Trophoblast cell (in vitro differentiated cells and primary cell): ENCODE data around the gene PRKN.

Experiments
- DNase-seq, 2 donors: peaks; one replicate each; pipeline ENCODE4 v3.0.0-alpha.2; 2016
- H2AFZ ChIP-seq: 2 replicates; pipeline ENCODE4 v1.6.1; 2013; ENCODE audit warnings: low read length, moderate library complexity, mild to moderate bottlenecking; ENCODE audit not compliant: insufficient read depth, poor library complexity
- H2AK5ac ChIP-seq: 2 replicates; pipeline ENCODE4 v1.6.1; 2013; ENCODE audit warnings: mild to moderate bottlenecking, low read length
- H2BK120ac ChIP-seq: 2 replicates; pipeline ENCODE4 v1.6.1; 2013; ENCODE audit warnings: low read length, mild to moderate bottlenecking, moderate library complexity; ENCODE audit not compliant: insufficient read depth, poor library complexity
- H2BK12ac ChIP-seq: 2 replicates; pipeline ENCODE4 v1.6.1; 2013; ENCODE audit warnings: mild to moderate bottlenecking, low read length, moderate library complexity
- H2BK5ac ChIP-seq: 2 replicates; pipeline ENCODE4 v1.6.1; 2013; ENCODE audit warnings: low read length, low read depth, moderate library complexity, mild to moderate bottlenecking; ENCODE audit not compliant: poor library complexity
- H3K14ac ChIP-seq: 2 replicates; pipeline ENCODE4 v1.6.1; 2013; ENCODE audit warnings: mild to moderate bottlenecking, low read length
- H3K18ac ChIP-seq: 2 replicates; pipeline ENCODE4 v1.6.1; 2013; ENCODE audit warnings: mild to moderate bottlenecking, low read length
- H3K23ac ChIP-seq: 2 replicates; pipeline ENCODE4 v1.6.1; 2013; ENCODE audit warnings: low read length
- H3K27ac ChIP-seq: 2 replicates; pipeline ENCODE4 v1.5.1; 2013; ENCODE audit warnings: low read depth, mild to moderate bottlenecking, inconsistent platforms, low read length, moderate library complexity
- H3K27me3 ChIP-seq: 2 replicates; pipeline ENCODE4 v1.6.1; 2013; ENCODE audit warnings: inconsistent platforms, mild to moderate bottlenecking, low read length, moderate library complexity; ENCODE audit not compliant: insufficient read depth
- H3K36me3 ChIP-seq, 2 experiments: 1 replicate in 1 of 2; 2 replicates in 1 of 2; pipeline ENCODE4 v1.6.1; 2013; ENCODE audit warnings: low read length in 2 of 2, mild to moderate bottlenecking in 2 of 2, moderate library complexity in 1 of 2; ENCODE audit not compliant: insufficient read depth in 2 of 2, control insufficient read depth in 1 of 2
- H3K4ac ChIP-seq: 2 replicates; pipeline ENCODE4 v1.6.1; 2013; ENCODE audit warnings: low read depth, mild to moderate bottlenecking, low read length, moderate library complexity
- H3K4me1 ChIP-seq, 2 experiments: 1 replicate in 1 of 2; 2 replicates in 1 of 2; pipeline ENCODE4 v1.6.1; 2013; ENCODE audit warnings: low read length in 2 of 2, mild to moderate bottlenecking in 2 of 2, moderate library complexity in 1 of 2; ENCODE audit not compliant: insufficient read depth in 2 of 2, control insufficient read depth in 1 of 2
- H3K4me2 ChIP-seq: 2 replicates; pipeline ENCODE4 v1.6.1; 2013; ENCODE audit warnings: inconsistent platforms, mild to moderate bottlenecking, low read length, moderate library complexity
- H3K4me3 ChIP-seq: 2 replicates; pipeline ENCODE4 v1.5.1; 2013; ENCODE audit warnings: mild to moderate bottlenecking, low read depth, low read length, inconsistent platforms
- H3K79me1 ChIP-seq: one replicate; pipeline ENCODE4 v1.6.1; 2013; ENCODE audit warnings: low read length
- H3K79me2 ChIP-seq: 2 replicates; pipeline ENCODE4 v1.6.1; 2013; ENCODE audit warnings: low read length, mild to moderate bottlenecking; ENCODE audit not compliant: control insufficient read depth, insufficient read depth, poor library complexity
- H3K9ac ChIP-seq: 2 replicates; pipeline ENCODE4 v1.6.1; 2013; ENCODE audit warnings: mild to moderate bottlenecking, low read length
- H3K9me3 ChIP-seq: 2 replicates; pipeline ENCODE4 v1.6.1; 2013; ENCODE audit warnings: low read depth, mild to moderate bottlenecking, control low read depth, inconsistent platforms, low read length; ENCODE audit not compliant: insufficient read depth
- H4K12ac ChIP-seq: 2 replicates; pipeline ENCODE4 v1.6.1; 2013; ENCODE audit warnings: low read depth, mild to moderate bottlenecking, low read length, moderate library complexity
- H4K8ac ChIP-seq: 2 replicates; pipeline ENCODE4 v1.6.1; 2013; ENCODE audit warnings: low read depth, mild to moderate bottlenecking, low read length, moderate library complexity
- H4K91ac ChIP-seq: one replicate; pipeline ENCODE4 v1.6.1; 2013; ENCODE audit warnings: low read depth, mild to moderate bottlenecking, low read length, moderate library complexity
- WGBS: extraction: QIAGEN DNeasy Blood & Tissue Kit; methylation state at CpG from one replicate; pipeline ENCODE4 v1.1.7; 2013; ENCODE audit warnings: missing lambda C conversion rate; ENCODE audit not compliant: insufficient read length, insufficient coverage; ENCODE audit errors: extremely low coverage; 5-methylcytosine and 5-hydroxymethylcytosine counted together

Gene PRKN

DNA sequence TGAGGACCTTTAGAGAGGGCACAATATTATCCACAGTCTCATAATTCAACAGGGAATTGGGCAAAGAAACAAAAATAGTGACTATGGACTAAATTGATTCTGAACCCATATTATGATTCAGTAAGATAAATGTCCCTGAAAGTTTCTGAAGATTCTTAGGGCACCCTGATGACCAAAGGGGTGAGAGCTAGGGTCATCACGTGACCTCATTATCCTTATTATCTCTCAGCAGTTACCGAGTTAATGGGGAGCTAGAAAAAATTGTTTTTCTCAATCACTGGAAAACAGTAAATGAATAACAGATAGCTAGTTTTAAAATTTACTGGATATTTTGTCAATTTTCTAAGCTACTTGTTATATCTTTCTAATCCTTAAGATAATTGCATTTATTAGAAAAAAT lies 639.5 kb downstream of the PRKN start:
- H2BK120ac ChIP-seq: no peak overlapping the region
- H3K14ac ChIP-seq: no peak overlapping the region
- DNase-seq: no peak
- H4K12ac ChIP-seq: no peak overlapping the region
- H2AFZ ChIP-seq: no peak overlapping the region
- no CpG with 5 or more reads among the region's 2 CpGs for WGBS
- H3K27ac ChIP-seq: no peak overlapping the region
- H3K79me2 ChIP-seq: no peaks in the 10 kb centered on the region
- no peaks in the 10 kb centered on the region for H3K36me3 ChIP-seq
- H3K4me2 ChIP-seq: no peak overlapping the region
- no peak overlapping the region for H4K91ac ChIP-seq
- no peak overlapping the region for H4K8ac ChIP-seq
- no peak overlapping the region for H3K4ac ChIP-seq
- no peaks in the 10 kb centered on the region for H3K9me3 ChIP-seq
- H3K79me1 ChIP-seq: no peaks in the 10 kb centered on the region
- no peak overlapping the region for H3K23ac ChIP-seq
- no peak overlapping the region for H2BK5ac ChIP-seq
- no peak overlapping the region for H2BK12ac ChIP-seq
- no peak overlapping the region for H2AK5ac ChIP-seq
- no peak overlapping the region for H3K18ac ChIP-seq
- no peak overlapping the region for H3K9ac ChIP-seq
- H3K27me3 ChIP-seq: no peaks in the 10 kb centered on the region
- no peak overlapping the region for H3K4me3 ChIP-seq
- no peaks in the 10 kb centered on the region for H3K4me1 ChIP-seq

GRCh38 chr6:162085561-162085960 lies 642.0 kb downstream of the PRKN start:
- Histone ChIP-seq H4K8ac (no peak overlapping the region), H3K4me1 (no peaks in the 10 kb centered on the region), H4K91ac (no peak overlapping the region), H3K9me3 (no peaks in the 10 kb centered on the region), H2AK5ac (no peak overlapping the region), H2AFZ (no peak overlapping the region), H2BK5ac (no peak overlapping the region), H3K4me2 (no peak overlapping the region), H3K27me3 (no peaks in the 10 kb centered on the region), H3K14ac (no peak overlapping the region), H3K4ac (no peak overlapping the region), H2BK12ac (no peak overlapping the region), H3K18ac (no peak overlapping the region), H3K23ac (no peak overlapping the region), H3K4me3 (no peak overlapping the region), H3K27ac (no peak overlapping the region), H3K79me2 (no peaks in the 10 kb centered on the region), H4K12ac (no peak overlapping the region), H3K9ac (no peak overlapping the region), H3K36me3 (no peaks in the 10 kb centered on the region), H3K79me1 (no peaks in the 10 kb centered on the region), H2BK120ac (no peak overlapping the region)
- WGBS: no CpG with 5 or more reads among the region's 1 CpG
- DNase-seq: no peak

DNA sequence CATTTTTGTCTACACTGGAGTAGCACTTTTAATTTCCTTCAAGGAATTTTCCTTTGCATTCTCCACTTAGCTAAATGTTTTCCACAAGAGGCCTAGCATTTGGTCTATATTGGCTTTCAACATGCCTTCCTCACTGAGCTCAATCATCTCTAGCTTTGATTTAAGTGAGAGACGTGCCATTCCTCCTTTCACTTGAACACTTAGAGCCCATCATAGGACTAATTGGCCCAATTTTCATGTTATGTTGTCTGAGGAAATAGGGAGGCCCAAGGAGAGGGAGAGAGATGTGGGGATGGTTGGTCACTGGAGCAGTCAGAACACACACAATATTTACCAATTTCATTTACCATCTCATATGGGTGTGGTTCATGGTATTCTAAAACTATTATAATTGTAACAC lies 645.0 kb downstream of the PRKN start:
- Histone ChIP-seq H3K27ac (no peak overlapping the region), H3K27me3 (no peaks in the 10 kb centered on the region), H4K91ac (no peak overlapping the region), H2AFZ (no peak overlapping the region), H2BK120ac (no peak overlapping the region), H3K14ac (no peak overlapping the region), H2AK5ac (no peak overlapping the region), H3K9ac (no peak overlapping the region), H3K18ac (no peak overlapping the region), H2BK5ac (no peak overlapping the region), H3K4me2 (no peak overlapping the region), H3K36me3 (no peaks in the 10 kb centered on the region), H3K79me1 (no peaks in the 10 kb centered on the region), H3K4me1 (no peaks in the 10 kb centered on the region), H3K79me2 (no peaks in the 10 kb centered on the region), H3K23ac (no peak overlapping the region), H4K8ac (no peak overlapping the region), H3K9me3 (no peaks in the 10 kb centered on the region), H4K12ac (no peak overlapping the region), H3K4me3 (no peak overlapping the region), H3K4ac (no peak overlapping the region), H2BK12ac (no peak overlapping the region)
- WGBS: no CpG with 5 or more reads among the region's 1 CpG
- DNase-seq: no peak

DNA sequence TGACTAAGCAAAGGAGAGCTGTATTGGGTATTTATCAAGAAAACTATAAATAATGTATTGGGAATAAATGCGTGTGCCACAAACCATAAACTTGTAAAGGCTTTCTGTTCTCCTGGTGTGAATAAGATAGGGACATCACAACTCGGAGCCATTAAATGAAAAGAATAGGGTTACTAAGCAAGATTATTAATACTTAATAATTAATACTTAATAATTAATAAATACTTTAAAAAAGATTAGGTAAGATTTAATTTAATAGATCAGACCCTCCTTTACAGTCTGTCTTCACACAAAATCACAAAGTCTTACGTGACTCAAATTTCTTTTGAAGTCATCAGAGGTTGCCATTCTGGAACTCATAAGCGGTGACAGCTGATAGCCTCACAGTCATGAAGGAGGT lies 648.9 kb downstream of the PRKN start:
- Histone ChIP-seq H3K36me3 (no peaks in the 10 kb centered on the region), H2BK12ac (no peak overlapping the region), H3K4me1 (no peaks in the 10 kb centered on the region), H3K4ac (no peak overlapping the region), H3K27me3 (no peaks in the 10 kb centered on the region), H4K91ac (no peak overlapping the region), H3K79me2 (no peaks in the 10 kb centered on the region), H2AFZ (no peak overlapping the region), H3K27ac (no peak overlapping the region), H3K9me3 (no peaks in the 10 kb centered on the region), H3K4me3 (no peak overlapping the region), H2AK5ac (no peak overlapping the region), H3K18ac (no peak overlapping the region), H3K79me1 (no peaks in the 10 kb centered on the region), H2BK120ac (no peak overlapping the region), H4K12ac (no peak overlapping the region), H3K9ac (no peak overlapping the region), H3K23ac (no peak overlapping the region), H2BK5ac (no peak overlapping the region), H3K4me2 (no peak overlapping the region), H3K14ac (no peak overlapping the region), H4K8ac (no peak overlapping the region)
- no peak for DNase-seq
- WGBS: no CpG with 5 or more reads among the region's 4 CpGs
